Measurements from ENCODE around the gene PCYT2. TPM values are rescaled to one million over a fixed set of nuclear protein-coding genes. Genes with fewer than 3 reads are reported as not detected.

Gene PCYT2
- total RNA-seq, 4 donors from 2014 or later = 18.6 to 38.5 (median 34.6) TPM

DNA sequence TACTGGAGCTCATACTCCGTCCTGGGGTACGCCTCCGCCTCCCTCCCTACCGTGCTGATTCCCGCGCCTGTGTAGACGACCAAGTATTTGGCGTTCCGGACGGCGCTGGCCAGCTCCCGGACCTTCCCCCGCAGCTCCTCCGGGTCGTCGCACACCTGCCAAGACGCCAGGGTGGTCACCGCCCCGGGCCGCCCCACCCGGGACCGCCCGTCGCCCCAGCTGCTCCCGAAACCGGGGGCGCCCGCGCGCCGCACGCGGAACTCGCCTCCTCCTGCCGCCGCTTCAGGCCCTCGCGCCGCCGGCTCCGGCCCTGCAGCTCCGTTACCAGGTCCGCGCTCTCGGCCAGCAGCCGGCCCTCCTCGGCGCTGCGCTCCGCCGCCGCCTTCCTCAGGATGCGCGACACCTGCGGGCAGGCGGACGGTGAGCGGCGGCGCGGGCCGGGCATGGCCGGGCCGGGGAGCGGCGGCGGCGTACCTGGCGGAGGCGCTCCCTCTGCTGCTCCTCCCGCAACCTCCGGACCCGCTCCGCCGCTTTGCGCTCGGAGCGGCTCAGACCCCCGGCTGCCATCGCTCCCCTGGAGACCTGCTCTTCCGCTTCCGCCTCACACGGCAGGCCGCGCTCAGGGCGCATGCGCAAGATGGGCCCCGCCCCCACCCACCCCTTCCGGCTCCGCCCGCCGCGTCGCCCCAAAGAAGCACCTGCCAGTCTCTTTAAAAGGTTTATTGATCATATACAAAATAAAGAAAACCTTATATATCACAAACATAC lies 6.5 kb upstream of the PCYT2 start, which contains the start of gene SIRT7:
Gene SIRT7 (minus strand): TSS at position 612 of the 768 bp plus-strand sequence. CDS start 45 bp downstream, at position 567.
- Histone ChIP-seq H3K4me1 (peaks cover 46 to 88% (median 47%) of the 10 kb centered on the region in 3 donors), H3K9me3 (no peaks in the 10 kb centered on the region), H3K27me3 (no peaks in the 10 kb centered on the region), H3K4me3 (peak within 1 kb of the TSS; percentile 61 to 100 (median 86)), H3K36me3 (peaks cover 35 to 71% (median 45%) of the 10 kb centered on the region in 3 donors), H3K27ac (peak within 1 kb of the TSS; percentile 84 to 99 (median 94))
- TF ChIP-seq, protein P1, sequence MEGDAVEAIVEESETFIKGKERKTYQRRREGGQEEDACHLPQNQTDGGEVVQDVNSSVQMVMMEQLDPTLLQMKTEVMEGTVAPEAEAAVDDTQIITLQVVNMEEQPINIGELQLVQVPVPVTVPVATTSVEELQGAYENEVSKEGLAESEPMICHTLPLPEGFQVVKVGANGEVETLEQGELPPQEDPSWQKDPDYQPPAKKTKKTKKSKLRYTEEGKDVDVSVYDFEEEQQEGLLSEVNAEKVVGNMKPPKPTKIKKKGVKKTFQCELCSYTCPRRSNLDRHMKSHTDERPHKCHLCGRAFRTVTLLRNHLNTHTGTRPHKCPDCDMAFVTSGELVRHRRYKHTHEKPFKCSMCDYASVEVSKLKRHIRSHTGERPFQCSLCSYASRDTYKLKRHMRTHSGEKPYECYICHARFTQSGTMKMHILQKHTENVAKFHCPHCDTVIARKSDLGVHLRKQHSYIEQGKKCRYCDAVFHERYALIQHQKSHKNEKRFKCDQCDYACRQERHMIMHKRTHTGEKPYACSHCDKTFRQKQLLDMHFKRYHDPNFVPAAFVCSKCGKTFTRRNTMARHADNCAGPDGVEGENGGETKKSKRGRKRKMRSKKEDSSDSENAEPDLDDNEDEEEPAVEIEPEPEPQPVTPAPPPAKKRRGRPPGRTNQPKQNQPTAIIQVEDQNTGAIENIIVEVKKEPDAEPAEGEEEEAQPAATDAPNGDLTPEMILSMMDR (IDR thresholded peaks at IDR 0.05) = peak in 1 of 6 experiments; percentile 9
- TF ChIP-seq POLR2A (IDR thresholded peaks at IDR 0.05) = peak in 3 of 4 donors; percentile 37 to 84 (median 77)
- intact Hi-C loops (cut with DNase I) = no loop called here
- 1% methylated on average over 21 to 27 of the region's 94 CpGs for WGBS, 2 donors
- DNase-seq = no peak

DNA sequence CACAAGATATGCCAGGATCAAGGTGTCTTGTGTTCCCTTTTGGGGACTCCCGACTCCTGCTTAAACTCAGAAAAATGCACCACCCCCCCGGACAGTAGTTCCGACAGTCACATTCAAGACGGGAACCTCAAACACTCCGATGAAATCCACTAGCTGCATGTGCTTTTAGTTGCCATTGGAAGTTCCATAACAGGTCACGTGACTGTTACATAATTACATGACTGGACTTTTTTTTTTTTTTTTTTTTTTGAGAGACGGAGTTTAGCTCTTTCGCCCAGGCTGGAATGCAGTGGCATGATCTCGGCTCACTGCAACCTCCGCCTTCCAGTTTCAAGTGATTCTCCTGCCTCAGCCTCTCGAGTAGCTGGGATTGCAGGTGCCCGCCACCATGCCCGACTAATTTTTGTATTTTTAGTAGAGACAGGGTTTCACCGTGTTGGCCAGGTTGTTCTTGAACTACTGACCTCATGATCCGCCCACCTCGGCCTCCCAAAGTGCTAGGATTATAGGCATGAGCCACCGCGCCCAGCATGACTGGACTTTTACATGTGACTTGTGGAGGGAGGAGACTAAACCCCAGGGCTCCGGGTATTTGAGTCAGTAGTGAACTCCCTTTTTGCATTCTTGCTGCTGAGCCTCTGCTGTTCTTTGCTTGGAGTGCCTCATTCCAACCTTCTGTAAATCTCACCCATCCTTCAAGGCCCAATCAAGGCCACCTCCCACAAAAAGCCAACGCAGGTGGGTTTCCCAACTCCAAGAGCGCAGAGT lies 5.2 kb upstream of the PCYT2 start:
- Histone ChIP-seq H3K4me3 (peak overlapping the region; percentile 61 to 100 (median 86)), H3K9me3 (no peaks in the 10 kb centered on the region), H3K27me3 (no peaks in the 10 kb centered on the region), H3K36me3 (peaks cover 31 to 68% (median 42%) of the 10 kb centered on the region in 3 donors), H3K27ac (peak overlapping the region; percentile 84 to 99 (median 94)), H3K4me1 (peaks cover 46 to 88% (median 50%) of the 10 kb centered on the region in 3 donors)
- intact Hi-C loops (cut with DNase I) = no loop called here
- no peak for DNase-seq
- peak in 3 of 4 donors; percentile 35 to 61 (median 60) for TF ChIP-seq POLR2A (IDR thresholded peaks at IDR 0.05)
- TF ChIP-seq, protein P1 (IDR thresholded peaks at IDR 0.05) = no peak
- 58 to 59% methylated on average over 21 of the region's 21 CpGs for WGBS, 2 donors

DNA sequence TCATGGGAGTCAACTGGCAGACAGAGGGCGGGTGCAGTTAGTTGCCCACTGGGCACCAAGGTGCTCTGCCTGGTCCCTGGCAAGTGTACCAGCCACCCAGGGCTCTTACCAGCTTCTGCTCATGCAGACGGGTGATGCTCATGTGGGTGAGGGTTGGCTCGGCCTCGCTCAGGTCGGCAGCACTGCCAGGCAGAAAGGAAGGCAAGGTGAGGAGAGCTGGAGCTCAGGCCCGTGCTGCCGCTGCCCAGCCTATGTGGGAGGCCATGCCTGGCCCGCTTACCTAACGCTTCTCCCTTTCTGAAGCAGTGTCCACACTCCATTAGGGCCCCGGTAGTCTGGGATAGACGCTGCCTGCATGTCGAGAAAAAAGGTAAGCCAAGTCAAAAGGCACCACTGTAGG lies 4.1 kb upstream of the PCYT2 start:
- Histone ChIP-seq H3K27me3 (no peaks in the 10 kb centered on the region), H3K4me1 (peaks cover 43 to 82% (median 47%) of the 10 kb centered on the region in 3 donors), H3K4me3 (no peak overlapping the region), H3K27ac (peak overlapping the region in 2 of 4 donors; percentile 84 to 99), H3K9me3 (no peaks in the 10 kb centered on the region), H3K36me3 (peaks cover 31 to 57% (median 37%) of the 10 kb centered on the region in 3 donors)
- intact Hi-C loops (cut with DNase I) = no loop called here
- no peak for DNase-seq
- no peak for TF ChIP-seq POLR2A (IDR thresholded peaks at IDR 0.05)
- TF ChIP-seq, protein P1 (IDR thresholded peaks at IDR 0.05) = no peak
- WGBS, 2 donors = 86 to 91% methylated on average over 7 to 8 of the region's 12 CpGs

DNA sequence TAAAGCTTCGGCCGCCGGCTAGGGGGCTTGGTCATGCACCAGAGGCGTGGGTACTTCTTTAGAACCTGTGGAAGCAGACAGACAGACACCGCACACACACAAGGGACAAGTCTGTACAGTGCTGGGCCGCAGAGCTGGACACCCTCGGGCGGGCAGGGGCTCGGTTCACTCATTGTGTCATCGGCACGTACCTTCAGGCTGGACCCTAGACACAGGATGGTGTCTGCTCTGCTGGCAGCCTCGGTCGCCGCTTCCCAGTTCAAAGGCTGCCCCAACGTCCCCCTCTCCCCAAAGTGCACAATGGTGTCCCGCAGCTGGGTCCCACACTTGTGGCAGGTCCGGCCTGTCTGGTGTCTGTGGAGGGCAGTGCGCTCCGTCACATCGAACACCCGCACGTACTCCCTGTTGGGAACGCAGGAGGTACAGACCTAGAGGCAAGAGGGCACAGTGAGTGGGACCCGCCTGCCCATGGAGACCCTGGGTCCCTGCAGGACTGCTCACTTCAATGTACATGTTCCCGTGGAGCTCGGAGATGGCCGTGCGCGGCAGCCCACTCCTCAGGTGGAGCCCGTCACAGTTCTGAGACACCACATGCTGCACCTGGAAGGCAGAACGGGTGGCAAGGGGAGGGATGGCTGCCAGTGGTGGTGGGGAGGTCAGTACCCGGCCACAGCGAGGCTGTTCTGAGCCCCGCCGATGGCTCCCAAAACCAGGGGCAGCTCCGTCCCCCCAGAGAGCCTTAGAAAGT lies 3.1 kb upstream of the PCYT2 start:
- no peak for DNase-seq
- Histone ChIP-seq H3K9me3 (no peaks in the 10 kb centered on the region), H3K4me3 (no peak overlapping the region), H3K27me3 (no peaks in the 10 kb centered on the region), H3K36me3 (peaks cover 31 to 51% (median 36%) of the 10 kb centered on the region in 3 donors), H3K27ac (peak overlapping the region in 2 of 4 donors; percentile 2 to 90), H3K4me1 (peaks cover 38 to 82% (median 46%) of the 10 kb centered on the region in 3 donors)
- WGBS, 2 donors = 90% methylated on average over 2 of the region's 36 CpGs; no CpG with 5 or more reads in 1 of the 2 donors
- intact Hi-C loops (cut with DNase I) = no loop called here
- TF ChIP-seq, protein P1 (IDR thresholded peaks at IDR 0.05) = no peak
- no peak for TF ChIP-seq POLR2A (IDR thresholded peaks at IDR 0.05)
